Calu3 (cell line): ENCODE measurements around the gene MRPL20. TPM values are rescaled to one million over a fixed set of nuclear protein-coding genes. Genes with fewer than 3 reads are reported as not detected.
"Not testable (repeated sequence)": the region's sequence is repeated elsewhere in the genome, so short reads cannot be mapped to it uniquely, and the experiment has no call there.

Experiments used
- BruUV-seq: library from RNA; stranded (reverse); fragments of 400-500 nt; replicated peaks from 2 replicates; lab custom pipeline; 2021; lab: Mats Ljungman, UMichigan
- CTCF ChIA-PET: fragments of 300-600 bp; sonication (Branson Sonifier 250); formaldehyde crosslinking; loops from one replicate; lab custom pipeline; 2022; ENCODE audit warnings: antibody characterized with exemption; lab: Charles Lee
- DNase-seq: peaks from one replicate; pipeline ENCODE4 v3.0.0; 2022
- H3K27ac Mint-ChIP-seq: one replicate; pipeline ENCODE4 v1.8.0; 2022; ENCODE audit warnings: mixed read lengths; ENCODE audit not compliant: unreplicated experiment
- H3K27me3 Mint-ChIP-seq: one replicate; pipeline ENCODE4 v1.8.0; 2022; ENCODE audit warnings: mixed read lengths; ENCODE audit not compliant: unreplicated experiment
- H3K36me3 Mint-ChIP-seq: one replicate; pipeline ENCODE4 v1.8.0; 2022; ENCODE audit warnings: mild to moderate bottlenecking, moderate library complexity, mixed read lengths; ENCODE audit not compliant: insufficient read depth, unreplicated experiment
- H3K4me1 Mint-ChIP-seq: one replicate; pipeline ENCODE4 v1.8.0; 2022; ENCODE audit warnings: mild to moderate bottlenecking, low read depth, mixed read lengths; ENCODE audit not compliant: unreplicated experiment
- H3K4me3 Mint-ChIP-seq: one replicate; pipeline ENCODE4 v1.8.0; 2022; ENCODE audit warnings: mild to moderate bottlenecking, low read depth, moderate library complexity, mixed read lengths; ENCODE audit not compliant: unreplicated experiment
- H3K9me3 Mint-ChIP-seq: one replicate; pipeline ENCODE4 v1.8.0; 2022; ENCODE audit warnings: low read depth, mixed read lengths; ENCODE audit not compliant: unreplicated experiment
- CTCF ChIP-seq: fragments of 200-600 bp; IDR thresholded peaks from one replicate; pipeline ENCODE4 v1.8.0; 2022; ENCODE audit warnings: antibody characterized with exemption; ENCODE audit not compliant: unreplicated experiment
- intact Hi-C: fragments of 100-400 bp; cut with micrococcal nuclease; formaldehyde crosslinking; loops from one replicate; pipeline ENCODE4 v1.10.0; 2022; ENCODE audit not compliant: unreplicated experiment
- total RNA-seq: library from RNA; stranded (reverse); gene quantifications from 2 replicates; pipeline ENCODE4 v1.2.3, GENCODE V29; 2022

MRPL20 gene
- total RNA-seq, 1 experiment from 2014 or later = 81.2 TPM

DNA sequence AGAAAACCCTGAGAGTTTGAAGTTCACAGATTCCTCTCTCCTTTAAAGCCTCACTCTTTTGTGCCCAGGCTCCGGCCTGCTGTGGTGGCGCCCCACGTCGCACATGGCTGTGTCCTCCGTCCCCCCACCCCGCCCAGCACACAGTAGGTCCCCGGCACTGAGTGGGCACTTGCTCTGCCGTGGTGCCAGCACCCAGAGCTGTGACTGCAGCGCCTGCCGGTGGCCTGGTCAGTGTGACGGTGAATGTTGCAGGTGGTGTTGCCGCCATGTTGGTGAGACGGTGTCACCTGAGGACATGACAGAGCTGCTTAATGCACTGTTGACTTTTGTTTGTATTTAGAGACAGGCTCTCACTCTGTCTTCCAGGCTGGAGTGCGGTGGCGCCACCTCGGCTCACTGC, 45.8 kb upstream of the MRPL20 start:
- DNase-seq = no peak
- no TSS peak for BruUV-seq
- CTCF ChIA-PET = no interaction called here
- intact Hi-C loops = no loop called here
- Mint-ChIP-seq H3K27me3 (peaks cover 17% of the 10 kb centered on the region), H3K4me1 (no peaks in the 10 kb centered on the region), H3K9me3 (no peaks in the 10 kb centered on the region), H3K27ac (no peak overlapping the region), H3K4me3 (no peak overlapping the region), H3K36me3 (no peaks in the 10 kb centered on the region)
- TF ChIP-seq CTCF = no peak

- peaks cover 17% of the 10 kb centered on the region for H3K27me3 Mint-ChIP-seq
- H3K4me1 Mint-ChIP-seq, BruUV-seq, H3K27ac Mint-ChIP-seq, DNase-seq, CTCF ChIA-PET, H3K4me3 Mint-ChIP-seq, H3K36me3 Mint-ChIP-seq, intact Hi-C loops, H3K9me3 Mint-ChIP-seq: not testable (repeated sequence)
Observed at GRCh38 chr1:1452365-1452739, 45.3 kb upstream of the MRPL20 start.

- BruUV-seq = no TSS peak
- CTCF ChIA-PET = no interaction called here
- no peaks in the 10 kb centered on the region for H3K4me1 Mint-ChIP-seq
- H3K9me3 Mint-ChIP-seq = no peaks in the 10 kb centered on the region
- no peaks in the 10 kb centered on the region for H3K36me3 Mint-ChIP-seq
- DNase-seq = no peak
- H3K27ac Mint-ChIP-seq = no peak overlapping the region
- no peak for TF ChIP-seq CTCF
- no peak overlapping the region for H3K4me3 Mint-ChIP-seq
- H3K27me3 Mint-ChIP-seq = peaks cover 17% of the 10 kb centered on the region
- intact Hi-C loops = no loop called here
Observed at GRCh38 chr1:1451696-1452364, 44.7 kb upstream of the MRPL20 start.

DNA sequence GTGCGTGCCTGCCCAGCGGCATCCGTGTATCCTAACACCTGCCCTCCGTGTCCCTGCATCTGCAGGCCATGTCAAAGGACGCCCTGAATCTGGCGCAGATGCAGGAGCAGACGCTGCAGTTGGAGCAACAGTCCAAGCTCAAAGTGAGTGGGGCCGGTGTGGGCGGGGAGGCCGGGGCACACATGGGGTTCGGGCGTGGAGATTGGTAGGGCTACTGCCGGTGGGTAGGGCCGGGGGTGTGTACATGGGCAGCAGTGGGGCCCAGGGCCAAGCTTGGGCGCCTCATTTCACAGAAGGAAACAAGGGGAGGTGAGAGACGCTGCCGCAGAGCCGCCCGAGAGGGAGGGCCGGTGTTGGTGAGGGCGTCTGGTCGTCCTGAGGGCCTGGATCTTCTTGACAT, 43.5 kb upstream of the MRPL20 start:
- H3K27me3 Mint-ChIP-seq = peaks cover 17% of the 10 kb centered on the region
- H3K4me1 Mint-ChIP-seq, CTCF ChIA-PET, intact Hi-C loops, DNase-seq, BruUV-seq, H3K9me3 Mint-ChIP-seq, H3K4me3 Mint-ChIP-seq, H3K36me3 Mint-ChIP-seq, H3K27ac Mint-ChIP-seq: not testable (repeated sequence)

GRCh38 chr1:1449099-1449739, 42.1 kb upstream of the MRPL20 start, which contains the start of gene ATAD3C:
Gene ATAD3C, plus strand, starts transcription at chr1:1449689. Its CDS starts 995 bp downstream, at chr1:1450684.
- H3K27me3 Mint-ChIP-seq = peaks cover 17% of the 10 kb centered on the region
- H3K27ac Mint-ChIP-seq = no peak within 1 kb of the TSS
- H3K4me3 Mint-ChIP-seq = no peak within 1 kb of the TSS
- no TSS peak for BruUV-seq
- peaks cover under 1% of the 10 kb centered on the region for H3K36me3 Mint-ChIP-seq
- TF ChIP-seq CTCF = no peak
- no peaks in the 10 kb centered on the region for H3K4me1 Mint-ChIP-seq
- DNase-seq = no peak
- CTCF ChIA-PET = no interaction called here
- H3K9me3 Mint-ChIP-seq = no peaks in the 10 kb centered on the region
- intact Hi-C loops = no loop called here

- H3K27ac Mint-ChIP-seq, H3K4me3 Mint-ChIP-seq, intact Hi-C loops, H3K4me1 Mint-ChIP-seq, DNase-seq, BruUV-seq, CTCF ChIA-PET, H3K9me3 Mint-ChIP-seq: not testable (repeated sequence)
- Mint-ChIP-seq H3K36me3 (peaks cover 23% of the 10 kb centered on the region), H3K27me3 (peaks cover 17% of the 10 kb centered on the region)
Observed at GRCh38 chr1:1446631-1447030, 39.5 kb upstream of the MRPL20 start.
